Stimulated activated CD8-positive, alpha-beta memory T cell treated with anti-CD3 and anti-CD28 coated beads, Interleukin-2, amount 100 ng/mL, for 48 hours (primary cell): ENCODE measurements around the gene C16orf74.
A peak's percentile ranks its signal among the peaks of the same experiment; 100 is the strongest.

Experiments
- DNase-seq, 2 donors: peaks; one replicate each; pipeline ENCODE4 v3.0.0-alpha.2; 2020; ENCODE audit warnings: low read depth in 2 of 2

C16orf74 gene

GRCh38 chr16:85750827-85751697 lies at the start of gene C16orf74:
Gene C16orf74 (minus strand): TSS chr16:85751096. CDS start chr16:85735217, 15,879 bp downstream.
- DNase-seq: no peak

- DNase-seq: no peak
Measured at GRCh38 chr16:85800321-85800669, 49.4 kb upstream of the C16orf74 start.

GRCh38 chr16:85799497-85800320 lies 48.8 kb upstream of the C16orf74 start, which contains the start of the genes COX4I1 and EMC8:
Gene COX4I1 (plus strand): TSS chr16:85799695. CDS start chr16:85801206, 1,511 bp downstream.
Gene EMC8 (minus strand): TSS chr16:85799544. CDS start chr16:85799295, 249 bp downstream.
- peak; percentile 90 to 95 for DNase-seq

GRCh38 chr16:85798901-85799496 lies 48.1 kb upstream of the C16orf74 start:
- DNase-seq: peak; percentile 9 to 20

GRCh38 chr16:85798283-85798776 lies 47.4 kb upstream of the C16orf74 start:
- DNase-seq: no peak

GRCh38 chr16:85796599-85796998 lies 45.7 kb upstream of the C16orf74 start:
- DNase-seq: no peak

- no peak for DNase-seq
Measured at GRCh38 chr16:85796152-85796551, 45.3 kb upstream of the C16orf74 start.

- DNase-seq: no peak
Measured at GRCh38 chr16:85794696-85795095, 43.8 kb upstream of the C16orf74 start.

- no peak for DNase-seq
Measured at GRCh38 chr16:85793662-85794298, 42.9 kb upstream of the C16orf74 start.

GRCh38 chr16:85789773-85790172 lies 38.9 kb upstream of the C16orf74 start:
- DNase-seq: no peak

GRCh38 chr16:85788819-85789218 lies 37.9 kb upstream of the C16orf74 start:
- DNase-seq: no peak

- DNase-seq: no peak
Measured at GRCh38 chr16:85785927-85786326, 35.0 kb upstream of the C16orf74 start.

GRCh38 chr16:85784813-85785212 lies 33.9 kb upstream of the C16orf74 start:
- no peak for DNase-seq

GRCh38 chr16:85783441-85783840 lies 32.5 kb upstream of the C16orf74 start:
- DNase-seq: no peak

GRCh38 chr16:85782451-85782850 lies 31.6 kb upstream of the C16orf74 start:
- DNase-seq: no peak

- no peak for DNase-seq
Measured at GRCh38 chr16:85781695-85782370, 30.9 kb upstream of the C16orf74 start.

- DNase-seq: no peak
Measured at GRCh38 chr16:85781156-85781555, 30.3 kb upstream of the C16orf74 start.

GRCh38 chr16:85780281-85780680 lies 29.4 kb upstream of the C16orf74 start:
- no peak for DNase-seq

- DNase-seq: no peak
Measured at GRCh38 chr16:85778873-85779272, 28.0 kb upstream of the C16orf74 start.

- no peak for DNase-seq
Measured at GRCh38 chr16:85777583-85778310, 26.9 kb upstream of the C16orf74 start.
